K562 (cell line): ENCODE results near the gene TMEM107. TPM values are rescaled to one million over a fixed set of nuclear protein-coding genes. Genes with fewer than 3 reads are reported as not detected.

ENCODE experiments used
- ATAC-seq: fragments of 200-7000 bp; cut with Tn5 transposase; 3 replicates; pipeline ENCODE4 v1.9.1; 2020; ENCODE audit warnings: moderate library complexity
- BruUV-seq: library from RNA; stranded (reverse); fragments of 400-500 nt; replicated peaks from 2 replicates; lab custom pipeline; 2021; lab: Mats Ljungman, UMichigan
- CTCF ChIA-PET: fragments of 300-600 bp; formaldehyde crosslinking; extraction: SDS; loops from one replicate; lab custom pipeline; 2021; ENCODE audit warnings: low intra/inter-chr PET ratio; lab: Yijun Ruan, JAX
- POLR2A ChIA-PET: fragments of 300-600, 350-650 bp; sonication (Branson Sonifier 250); formaldehyde crosslinking; extraction: SDS; loops from one replicate; lab custom pipeline; 2021; ENCODE audit warnings: antibody characterized with exemption, inconsistent platforms; lab: Yijun Ruan, JAX
- DNase-seq, 4 experiments: peaks; one replicate each; pipeline versions ENCODE4 v3.0.0 to v3.0.0-alpha.2; 2011 to 2018; ENCODE audit warnings: low spot score in 3 of 4, mixed read lengths in 3 of 4; ENCODE audit errors: extremely low read depth in 1 of 4
- FAIRE-seq: peaks from 2 replicates; lab custom pipeline; 2011; peaks lifted over from hg19 to GRCh38; lab: Jason Lieb, UNC
- H2AFZ ChIP-seq: 2 replicates; pipeline ENCODE4 v1.6.0; 2011; ENCODE audit warnings: low read depth, low read length, control low read depth, inconsistent platforms
- H3K27ac ChIP-seq: fragments of 200-600 bp; 3 replicates; pipeline ENCODE4 v1.8.0; 2011; ENCODE audit warnings: low read depth, mild to moderate bottlenecking, control low read depth, inconsistent platforms, low read length, moderate library complexity, mixed read lengths; ENCODE audit errors: extremely low read depth
- H3K27me3 ChIP-seq, 2 experiments: fragments of 300-600 bp in 1 of 2; 2 replicates in 1 of 2; 3 replicates in 1 of 2; pipeline versions ENCODE4 v1.6.0 to v1.8.0; 2011; ENCODE audit warnings: inconsistent platforms in 2 of 2, low read length in 2 of 2, mild to moderate bottlenecking in 1 of 2, mixed read lengths in 1 of 2, moderate library complexity in 1 of 2; ENCODE audit not compliant: control insufficient read depth in 2 of 2, insufficient read depth in 2 of 2
- H3K36me3 ChIP-seq: fragments of 300-600 bp; 3 replicates; pipeline ENCODE4 v1.8.0; 2011; ENCODE audit warnings: mild to moderate bottlenecking, low read length, inconsistent platforms; ENCODE audit not compliant: control insufficient read depth, insufficient read depth
- H3K4me1 ChIP-seq, 2 experiments: fragments of 200-600 bp in 1 of 2; replicated peaks in 1 of 2; 2 replicates in 1 of 2; 3 replicates in 1 of 2; pipeline versions ENCODE4 v1.5.1 to v1.8.0; 2011; ENCODE audit warnings: inconsistent platforms in 2 of 2, low read length in 2 of 2, mild to moderate bottlenecking in 1 of 2, mixed read lengths in 1 of 2, moderate library complexity in 1 of 2; ENCODE audit not compliant: control insufficient read depth in 2 of 2, insufficient read depth in 2 of 2
- H3K4me2 ChIP-seq: 2 replicates; pipeline ENCODE4 v1.6.1; 2011; ENCODE audit warnings: low read length, control low read depth, inconsistent platforms, mixed read lengths; ENCODE audit not compliant: insufficient read depth
- H3K4me3 ChIP-seq: fragments of 200-600 bp; sonication (generic), shearing (Covaris generic); 2 replicates; pipeline ENCODE4 v1.5.1; 2016; ENCODE audit warnings: control low read depth, inconsistent platforms
- H3K79me2 ChIP-seq: fragments of 200-600 bp; 3 replicates; pipeline ENCODE4 v1.8.0; 2011; ENCODE audit warnings: low read length, inconsistent platforms; ENCODE audit not compliant: control insufficient read depth, insufficient read depth
- H3K9ac ChIP-seq, 2 experiments: 2 replicates each; pipeline versions ENCODE4 v1.6.0 to v1.6.1; 2011; ENCODE audit warnings: low read depth in 2 of 2, low read length in 2 of 2, control low read depth in 1 of 2, inconsistent platforms in 1 of 2, mild to moderate bottlenecking in 1 of 2, mixed read lengths in 1 of 2; ENCODE audit not compliant: insufficient read depth in 1 of 2
- H3K9me1 ChIP-seq: one replicate; pipeline ENCODE4 v1.6.0; 2011; ENCODE audit warnings: inconsistent platforms, mild to moderate bottlenecking, low read length, moderate library complexity; ENCODE audit not compliant: control insufficient read depth, insufficient read depth
- H3K9me3 ChIP-seq: replicated peaks from 2 replicates; pipeline ENCODE4 v1.5.1; 2011; ENCODE audit warnings: low read depth, low read length, inconsistent platforms; ENCODE audit not compliant: control insufficient read depth, insufficient read depth
- H4K20me1 ChIP-seq: replicated peaks from 2 replicates; pipeline ENCODE4 v1.6.1; 2011; ENCODE audit warnings: low read length, inconsistent platforms, mixed read lengths; ENCODE audit not compliant: control insufficient read depth, insufficient read depth
- BCLAF1 ChIP-seq, 2 experiments: fragments of 450-650 bp in 1 of 2; IDR thresholded peaks; 2 replicates each; pipeline ENCODE4 v1.6.1; 2011 to 2017; ENCODE audit warnings: low read depth in 2 of 2, antibody characterized with exemption in 1 of 2, borderline replicate concordance in 1 of 2, low read length in 1 of 2, mild to moderate bottlenecking in 1 of 2, mixed read lengths in 1 of 2; ENCODE audit not compliant: control insufficient read depth in 1 of 2
- MEF2A ChIP-seq: IDR thresholded peaks from 2 replicates; pipeline ENCODE4 v1.6.1; 2011; ENCODE audit warnings: low read depth, mild to moderate bottlenecking, low read length, moderate library complexity; ENCODE audit not compliant: control insufficient read depth
- SP1 ChIP-seq: sonication (generic); formaldehyde crosslinking; IDR thresholded peaks from 2 replicates; pipeline ENCODE4 v1.8.1; 2022; ENCODE audit warnings: mild to moderate bottlenecking, missing genetic modification reagents
- WGBS: fragments of 100-300 bp; shearing (Covaris generic); methylation state at CpG from one replicate; pipeline ENCODE4 v1.1.6; 2016; ENCODE audit warnings: low coverage, mixed read lengths; ENCODE audit not compliant: insufficient coverage; ENCODE audit errors: missing lambda C conversion rate; 5-methylcytosine and 5-hydroxymethylcytosine counted together
- in situ Hi-C: fragments of 300-500 bp; cut with MboI; formaldehyde crosslinking; loops from 4 replicates; pipeline ENCODE4 v1.15.0; 2018; ENCODE audit warnings: inconsistent platforms, mixed read lengths
- intact Hi-C: fragments of 100-400 bp; cut with micrococcal nuclease; formaldehyde crosslinking; loops from 2 replicates; pipeline ENCODE4 v1.14.2; 2022
- polyA plus RNA-seq, 8 experiments: library from polyadenylated mRNA; depleted of rRNA in 4 of 8; stranded (reverse) in 5 of 8; unstranded in 3 of 8; fragments of >200 nt; fragmentation: Nextera tagmentation in 2 of 8; fragmentation: Illumina TruSeq in 1 of 8; extraction: Ambion mirVana in 2 of 8; extraction: Trizol in 1 of 8; gene quantifications; 2 replicates each; pipeline versions ENCODE4 v1.2.1 to v1.2.3, GENCODE V29; 2011 to 2014; ENCODE audit warnings: inconsistent platforms in 1 of 8, missing spikeins in 1 of 8
- total RNA-seq, 7 experiments: library from RNA; depleted of rRNA in 6 of 7; stranded (reverse); fragments of >200 nt in 6 of 7; fragmentation: Illumina TruSeq in 2 of 7; extraction: Trizol in 2 of 7; gene quantifications; 2 replicates each; pipeline versions ENCODE4 v1.2.1 to v1.2.3, GENCODE V29; 2011 to 2021; ENCODE audit warnings: low replicate concordance in 1 of 7

The TMEM107 gene
- total and polyA plus RNA-seq, 9 of the 15 experiments (the other 6 are each of a cell fraction or from before 2014, with no cell fraction given) = 7.1 to 26.2 (median 16.9) TPM

GRCh38 chr17:8153031-8153451, 23.1 kb downstream of the TMEM107 start:
- intact Hi-C loops = no loop called here
- Histone ChIP-seq H3K9me3 (no peaks in the 10 kb centered on the region), H3K4me2 (peak overlapping the region; percentile 89), H3K36me3 (peaks cover 20% of the 10 kb centered on the region; the same call in 2 of the 3 replicates), H3K4me1 (peaks cover 31 to 80% of the 10 kb centered on the region in 2 experiments), H2AFZ (peak overlapping the region; percentile 5; the same call in 1 of the 2 replicates), H3K4me3 (no peak overlapping the region), H3K79me2 (peaks cover 43% of the 10 kb centered on the region), H3K9me1 (no peaks in the 10 kb centered on the region), H4K20me1 (0 out of 2 replicates have a peak, but pooled peaks cover 4% of the 10 kb centered on the region), H3K9ac (peak overlapping the region; percentile 75 to 85; a peak in 3 of 4 replicates), H3K27me3 (no peaks in the 10 kb centered on the region), H3K27ac (peak overlapping the region; percentile 94)
- CTCF ChIA-PET = no interaction called here
- TF ChIP-seq MEF2A = 0 out of 2 replicates have a peak, but pooled peaks have one; percentile 24
- 0 out of 4 replicates have a peak, but pooled peaks of 1 of the 2 experiments have one; percentile 2 for TF ChIP-seq BCLAF1 (IDR thresholded peaks at IDR 0.05; ENCODE audit: borderline replicate concordance in 1 of 2, control insufficient read depth in 1 of 2, low read depth in 2 of 2, low read length in 1 of 2)
- no peak for TF ChIP-seq SP1 (CRISPR knock-in tag)
- in situ Hi-C loops = no loop called here
- POLR2A ChIA-PET = interaction anchor here (1.3 to 1.7 kb wide), 3 partner anchors 13 to 70 kb away, joined by 3 to 11 read pairs (median 3); partner anchors contain the start of gene HES7
- FAIRE-seq (peak; percentile 15), ATAC-seq (no peak), DNase-seq (peak in 1 of 4 experiments; percentile 22)
- WGBS = 48% methylated on average over 3 of the region's 7 CpGs
- BruUV-seq = no TSS peak
